Adipose tissue (tissue), 3 donors: ENCODE data around the gene OR1L6. TPM values are rescaled to one million over a fixed set of nuclear protein-coding genes. Genes with fewer than 3 reads are reported as not detected.

Experiments
- H3K27ac ChIP-seq: one replicate; pipeline ENCODE4 v1.5.1; 2013; ENCODE audit warnings: low read depth, low read length
- WGBS, 3 donors: extraction: QIAGEN DNeasy Blood & Tissue Kit; methylation state at CpG; one replicate each; pipeline ENCODE4 v1.1.7; 2013; 5-methylcytosine and 5-hydroxymethylcytosine counted together
- polyA plus RNA-seq, 3 donors: library from polyadenylated mRNA; stranded (reverse); fragments of 200-250 nt; gene quantifications; one replicate each; pipeline ENCODE4 v1.2.3, GENCODE V29; 2013
- donor health status: healthy with polysubstance abuse.
- donor health status: Bipolar disorder and iron deficiency.
- donor health status: healthy.

The OR1L6 gene
- polyA plus RNA-seq, 3 donors: not detected

GRCh38 chr9:122797316-122798063, 55.4 kb downstream of the OR1L6 start:
- no peak overlapping the region for H3K27ac ChIP-seq
- 79 to 91% (median 87%) methylated on average over 6 of the region's 6 CpGs for WGBS, 3 donors

Other genes with a start within 250 kb of the OR1L6 start
- not detected for gene OR1J2, start 231.5 kb upstream of the OR1L6 start, polyA plus RNA-seq
- not detected for gene OR1J4, start 223.2 kb upstream of the OR1L6 start, polyA plus RNA-seq
- gene OR1N1, start 215.0 kb upstream of the OR1L6 start, polyA plus RNA-seq: not detected
- gene OR1N2, start 189.2 kb upstream of the OR1L6 start, polyA plus RNA-seq: not detected
- under 1 TPM in 2 of 3 donors, not detected in 1; 0.03 to 0.04 TPM for gene OR1L8, start 158.9 kb upstream of the OR1L6 start, polyA plus RNA-seq
- gene OR1Q1, start 127.6 kb upstream of the OR1L6 start, polyA plus RNA-seq: not detected
- not detected for gene OR1B1, start 84.7 kb upstream of the OR1L6 start, polyA plus RNA-seq
- gene OR1L1, start 80.6 kb upstream of the OR1L6 start, polyA plus RNA-seq: not detected
- gene OR1L3, start 67.2 kb upstream of the OR1L6 start, polyA plus RNA-seq: not detected
- not detected for gene OR1L4, start 18.3 kb upstream of the OR1L6 start, polyA plus RNA-seq
- gene OR5C1, start 46.6 kb downstream of the OR1L6 start, polyA plus RNA-seq: under 1 TPM in 1 of 3 donors, not detected in 2; 0.34 TPM
- gene OR1K1, start 57.8 kb downstream of the OR1L6 start, polyA plus RNA-seq: not detected
- 10 to 100 TPM in 1 of 3 donors, 1 to 10 TPM in 2; 4.3 to 12.1 (median 7.1) TPM for gene PDCL, start 86.3 kb downstream of the OR1L6 start, polyA plus RNA-seq
- 10 to 100 TPM in 1 of 3 donors, 1 to 10 TPM in 2; 4.7 to 11.7 (median 9.8) TPM for gene RC3H2, start 163.1 kb downstream of the OR1L6 start, polyA plus RNA-seq
- 1 to 10 TPM; 1.9 to 3.3 (median 2.3) TPM for gene ZBTB6, start 171.0 kb downstream of the OR1L6 start, polyA plus RNA-seq
- 1 to 10 TPM; 2.0 to 2.2 (median 2.1) TPM for gene ZBTB26, start 189.2 kb downstream of the OR1L6 start, polyA plus RNA-seq
- 10 to 100 TPM in 2 of 3 donors, 1 to 10 TPM in 1; 7.9 to 16.5 (median 16.1) TPM for gene RABGAP1, start 198.7 kb downstream of the OR1L6 start, polyA plus RNA-seq